Measurements from ENCODE around the gene ATP1A1.
A peak's percentile ranks its signal among the peaks of the same experiment; 100 is the strongest.

The ATP1A1 gene

DNA sequence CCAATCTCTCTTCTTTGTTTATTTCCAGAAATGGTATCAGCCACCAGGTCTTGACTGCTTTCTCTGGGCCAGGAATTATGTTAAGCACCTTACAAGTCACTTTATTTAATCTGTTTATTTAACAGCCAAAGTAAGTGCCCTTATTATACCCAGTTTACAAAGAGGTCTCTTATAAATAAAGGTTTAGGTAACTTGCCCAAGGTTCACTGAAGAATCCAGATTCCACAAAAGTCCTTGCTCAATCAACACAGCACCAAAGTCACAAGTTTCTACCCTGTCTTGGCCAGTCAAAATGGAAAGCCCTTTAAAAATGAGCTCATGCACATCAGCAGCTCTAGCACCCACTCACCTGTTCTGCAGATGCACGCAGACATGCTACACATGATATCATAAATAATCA, 28.0 kb upstream of the ATP1A1 start:
- DNase-seq (ENCODE audit: low spot score), result no peak

DNA sequence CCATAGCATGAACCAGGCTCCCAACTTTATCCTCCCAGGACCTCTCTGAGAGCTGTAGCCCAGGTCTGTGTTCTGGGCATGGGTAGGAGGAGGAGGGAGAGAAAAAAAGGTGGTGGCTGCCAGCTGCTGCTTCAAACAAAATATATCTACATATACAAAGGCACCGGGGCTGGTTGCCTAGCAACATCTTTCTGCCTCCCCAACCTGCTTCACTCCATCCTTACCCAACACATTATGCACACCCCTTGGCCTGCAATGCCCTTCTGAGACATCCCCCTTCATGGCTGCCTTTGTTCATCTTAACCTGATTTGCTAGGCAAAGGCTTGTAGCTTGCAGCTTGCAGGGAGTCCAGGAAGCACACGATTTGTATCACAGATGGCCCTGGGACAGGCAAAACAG, 27.2 kb upstream of the ATP1A1 start:
- peak; percentile 76 for DNase-seq (ENCODE audit: low spot score)

DNA sequence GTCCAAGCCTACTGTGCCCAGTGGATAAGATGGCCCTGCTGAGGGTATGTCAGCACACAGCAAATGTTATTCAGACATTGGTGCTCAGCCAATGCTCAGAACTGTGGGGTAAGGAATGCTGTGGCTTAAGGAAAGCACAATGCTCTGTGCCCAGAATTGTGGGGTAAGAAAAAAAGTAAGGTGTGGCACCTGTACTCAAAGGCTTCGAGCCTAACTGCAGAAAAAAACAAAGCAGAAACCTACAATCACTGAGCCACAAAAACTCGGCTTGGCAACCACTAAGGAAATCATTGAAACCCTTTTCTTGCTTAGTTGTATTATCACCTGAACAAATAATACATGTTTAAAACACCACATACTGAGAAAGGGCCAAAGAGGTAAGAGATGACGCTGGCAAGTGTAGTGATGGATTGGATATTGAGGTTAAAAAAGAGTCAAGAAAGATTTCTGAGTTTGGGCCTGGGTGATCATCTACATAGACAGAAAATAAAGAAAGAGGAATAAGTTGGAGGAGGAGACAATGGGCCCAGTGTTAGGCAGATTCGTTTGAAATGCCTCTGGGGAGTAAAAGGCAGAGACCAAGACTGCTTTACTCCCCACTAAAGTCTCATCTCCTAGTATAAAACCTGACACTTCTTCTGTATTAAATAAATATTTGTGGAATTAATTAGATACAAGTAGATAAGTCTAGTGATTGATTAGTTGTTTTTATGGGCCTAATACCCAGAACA, 25.9 kb upstream of the ATP1A1 start:
- peak; percentile 42 for DNase-seq (ENCODE audit: low spot score)

DNA sequence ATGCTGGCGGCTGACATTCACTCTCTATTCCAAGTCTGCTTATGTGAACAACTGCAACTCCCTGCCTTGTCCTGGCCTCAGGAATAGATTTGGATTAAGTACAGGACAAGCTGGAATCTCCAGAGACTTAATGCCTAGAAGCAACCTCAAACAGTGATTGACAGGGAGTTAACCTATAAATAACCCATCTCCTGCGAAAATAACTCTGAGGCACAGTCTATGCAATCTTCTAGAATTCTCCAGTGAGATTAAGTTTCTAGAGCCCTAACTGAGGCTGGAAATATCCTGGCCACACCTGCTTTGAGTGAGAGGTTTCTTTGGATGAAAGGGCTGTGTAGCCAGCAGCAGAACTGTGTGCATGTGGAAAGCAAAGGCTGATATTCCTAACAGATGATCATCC, 25.3 kb upstream of the ATP1A1 start:
- no peak for DNase-seq (ENCODE audit: low spot score)

GRCh38 chr1:116350097-116350645, 22.9 kb upstream of the ATP1A1 start:
- DNase-seq (ENCODE audit: low spot score), result no peak

GRCh38 chr1:116351914-116352313, 21.1 kb upstream of the ATP1A1 start:
- DNase-seq (ENCODE audit: low spot score), result no peak

GRCh38 chr1:116352349-116352813, 20.7 kb upstream of the ATP1A1 start:
- DNase-seq (ENCODE audit: low spot score), result no peak

DNA sequence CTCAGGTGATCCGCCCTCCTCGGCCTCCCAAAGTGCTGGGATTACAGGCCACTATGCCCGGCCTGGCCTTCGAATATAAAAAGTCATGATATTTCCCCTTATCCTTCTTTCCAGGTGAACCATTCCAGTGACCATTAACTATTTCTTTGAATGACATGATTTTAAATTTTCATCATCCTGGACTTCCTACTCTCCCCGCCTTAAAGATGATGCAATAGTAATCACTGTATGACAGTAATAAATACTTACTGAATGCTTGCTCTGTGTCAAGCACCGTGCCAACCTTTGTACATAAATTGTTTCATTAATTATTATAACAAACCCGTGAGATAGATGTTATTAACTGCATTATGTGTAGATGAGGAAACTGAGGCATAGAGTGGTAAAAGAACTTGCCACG, 19.9 kb upstream of the ATP1A1 start:
- no peak for DNase-seq (ENCODE audit: low spot score)

DNA sequence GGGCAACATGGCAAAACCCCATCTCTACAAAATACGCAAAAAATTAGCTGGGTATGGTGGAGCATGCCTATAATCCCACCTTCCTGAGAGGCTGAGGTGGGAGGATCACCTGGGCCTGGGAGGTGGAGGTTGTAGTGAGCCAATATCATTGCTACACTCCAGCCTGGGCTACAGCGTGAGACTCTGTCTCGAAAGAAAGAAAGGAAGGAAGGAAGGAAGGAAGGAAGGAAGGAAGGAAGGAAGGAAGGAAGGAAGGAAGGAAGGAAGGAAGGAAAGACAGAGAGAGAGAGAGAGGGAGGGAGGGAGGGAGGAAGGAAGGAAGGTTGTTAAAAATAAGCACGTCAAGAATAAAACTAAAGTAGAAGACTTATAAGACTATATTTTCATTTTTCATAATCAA, 17.0 kb upstream of the ATP1A1 start:
- DNase-seq (ENCODE audit: low spot score), result no peak

DNA sequence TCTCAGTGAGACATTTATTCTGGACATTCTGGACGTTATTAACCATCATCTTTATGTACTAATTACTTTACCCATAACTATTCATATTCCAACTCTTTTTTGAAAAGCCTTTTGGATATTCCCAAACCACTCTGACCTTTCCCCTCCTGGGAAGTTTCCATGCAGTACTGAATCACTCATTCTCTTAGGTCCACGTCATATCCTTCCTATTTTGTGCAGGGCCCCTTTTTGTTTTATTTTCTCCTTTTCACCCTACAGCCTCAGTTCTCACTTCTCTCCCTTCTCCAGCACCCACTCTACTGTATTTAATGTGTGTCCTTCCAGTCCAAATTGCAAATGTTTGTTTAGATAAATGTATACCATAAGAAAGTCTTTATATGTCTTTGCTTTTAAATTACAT, 16.4 kb upstream of the ATP1A1 start:
- no peak for DNase-seq (ENCODE audit: low spot score)

- DNase-seq (ENCODE audit: low spot score), result no peak
Measured at GRCh38 chr1:116357487-116357886, 15.6 kb upstream of the ATP1A1 start.

GRCh38 chr1:116359060-116359830, 13.8 kb upstream of the ATP1A1 start:
- no peak for DNase-seq (ENCODE audit: low spot score)

- no peak for DNase-seq (ENCODE audit: low spot score)
Measured at GRCh38 chr1:116359871-116360270, 13.2 kb upstream of the ATP1A1 start.

DNA sequence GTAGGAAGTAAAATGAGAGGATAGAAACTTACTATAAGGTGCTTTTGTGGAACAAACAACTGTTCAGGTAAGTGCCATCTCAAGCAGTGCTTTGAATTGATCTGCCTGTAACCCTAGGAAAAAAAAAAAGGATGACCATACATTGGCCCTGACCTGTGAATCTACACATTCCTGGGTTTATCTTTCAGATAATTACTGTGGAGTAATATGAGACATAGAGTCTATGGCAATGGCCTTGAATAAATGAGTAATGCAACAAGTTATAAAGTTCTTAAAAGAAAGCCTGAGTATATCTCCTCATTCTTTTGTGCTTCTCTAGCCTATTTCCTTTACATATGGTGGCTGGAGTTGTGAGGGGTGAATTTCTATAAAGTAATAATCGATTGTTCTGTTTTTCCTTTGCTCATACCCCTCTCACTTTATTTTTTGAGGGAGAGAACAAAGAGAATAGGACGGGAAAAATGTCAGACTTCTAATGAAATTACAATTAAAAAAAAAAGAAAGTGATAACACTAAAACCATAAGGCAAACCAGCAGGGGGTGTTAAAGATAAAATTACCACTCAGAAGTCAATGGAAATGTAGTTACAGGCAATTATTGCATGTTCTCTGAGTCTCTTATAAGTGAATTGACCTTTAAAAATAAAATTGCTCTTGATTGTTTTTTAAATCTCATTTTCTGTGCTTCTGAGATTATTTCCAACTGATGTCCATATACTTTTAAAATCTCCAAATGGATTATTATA, 12.4 kb upstream of the ATP1A1 start:
- DNase-seq (ENCODE audit: low spot score), result peak; percentile 41

DNA sequence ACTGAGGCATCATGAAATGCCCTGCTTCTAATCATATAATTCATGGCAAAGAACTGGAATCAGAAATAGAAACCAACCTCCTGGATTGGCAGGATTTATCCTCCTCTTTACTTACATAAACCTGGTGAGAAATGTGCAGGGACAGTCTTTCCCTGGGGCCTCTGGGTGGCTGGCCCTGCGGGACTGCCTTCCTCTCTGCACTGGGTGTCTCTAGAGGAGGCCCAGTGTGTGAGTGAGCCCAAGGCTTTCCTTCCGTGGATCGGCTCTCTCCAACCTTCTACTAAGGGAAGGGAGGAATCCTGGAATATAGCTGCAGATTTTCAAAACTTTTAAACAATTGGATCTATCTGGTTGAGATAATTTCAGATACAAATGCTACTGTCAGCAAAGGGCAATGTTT, 11.4 kb upstream of the ATP1A1 start:
- no peak for DNase-seq (ENCODE audit: low spot score)

DNA sequence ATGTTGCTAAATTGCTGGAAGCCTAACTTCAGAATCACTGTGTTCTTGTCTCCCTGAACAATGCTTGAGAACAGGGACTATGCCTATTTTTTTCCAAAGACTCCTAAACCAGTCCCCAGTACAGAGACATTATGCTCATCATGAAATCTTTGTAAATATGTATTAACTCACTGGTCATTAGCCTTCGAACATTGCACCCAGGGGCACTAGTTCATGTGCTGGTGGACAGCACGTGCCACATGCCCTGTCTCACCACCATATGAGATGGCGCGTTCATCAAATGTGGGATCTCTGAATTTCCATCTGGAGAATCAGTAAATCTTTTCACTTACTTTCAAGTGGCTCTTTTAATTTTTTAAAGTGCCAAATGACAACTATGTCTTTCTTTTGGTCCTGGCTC, 11.0 kb upstream of the ATP1A1 start:
- DNase-seq (ENCODE audit: low spot score), result no peak

- no peak for DNase-seq (ENCODE audit: low spot score)
Measured at GRCh38 chr1:116365353-116365780, 7.7 kb upstream of the ATP1A1 start.

DNA sequence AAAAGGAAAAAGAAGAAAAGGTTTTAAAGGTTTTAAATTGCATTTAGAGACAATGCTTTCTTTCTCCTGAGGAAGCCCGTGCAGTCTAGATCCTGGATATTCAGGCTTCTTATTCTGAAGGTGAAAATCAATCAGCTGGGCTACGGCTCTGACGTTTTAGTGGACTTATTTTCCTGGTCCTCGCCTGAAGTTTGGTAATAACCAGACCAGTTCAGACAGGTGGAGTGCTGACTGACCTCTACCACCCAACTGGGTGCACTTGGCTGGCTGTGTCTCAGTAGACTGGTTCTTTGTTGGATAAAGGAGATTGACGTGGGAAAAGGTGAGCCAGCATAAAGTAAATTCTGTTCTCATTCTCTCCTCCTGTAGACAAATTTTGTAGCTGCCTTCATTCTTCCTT, 7.2 kb upstream of the ATP1A1 start:
- DNase-seq (ENCODE audit: low spot score), result no peak

DNA sequence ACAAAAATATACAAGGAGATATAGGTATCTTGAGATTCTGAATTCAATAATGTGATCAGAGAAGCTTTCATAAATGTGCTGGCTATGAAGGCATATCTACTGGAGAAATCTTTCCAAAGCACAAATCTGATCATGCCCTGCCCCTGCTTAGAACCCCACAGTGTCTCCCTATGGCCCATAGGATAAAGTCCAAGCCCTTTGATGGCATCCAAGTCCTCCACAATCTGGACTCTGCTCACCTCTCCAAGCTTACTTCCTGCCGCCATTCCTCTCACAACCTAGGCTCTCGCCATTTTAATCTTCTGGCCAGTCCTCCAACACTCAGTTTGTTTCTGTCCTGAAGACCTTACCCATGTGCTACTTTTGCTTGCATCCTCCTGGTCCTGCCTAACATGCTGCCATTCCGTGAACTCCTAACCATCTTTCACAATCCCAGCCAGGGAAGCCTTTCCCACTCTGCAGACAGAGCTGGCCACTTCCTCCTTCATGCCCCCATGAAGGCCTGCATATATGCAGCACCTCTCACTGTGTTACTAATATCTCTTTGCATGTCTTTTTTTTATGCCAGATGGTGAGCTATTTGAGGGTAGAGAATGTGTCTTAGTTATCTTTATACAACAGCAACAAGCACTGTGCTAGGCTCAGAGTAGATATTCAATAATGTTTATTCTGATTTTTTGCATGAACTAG, 5.6 kb upstream of the ATP1A1 start:
- no peak for DNase-seq (ENCODE audit: low spot score)

GRCh38 chr1:116368241-116368640, 4.8 kb upstream of the ATP1A1 start:
- DNase-seq (ENCODE audit: low spot score), result no peak

DNA sequence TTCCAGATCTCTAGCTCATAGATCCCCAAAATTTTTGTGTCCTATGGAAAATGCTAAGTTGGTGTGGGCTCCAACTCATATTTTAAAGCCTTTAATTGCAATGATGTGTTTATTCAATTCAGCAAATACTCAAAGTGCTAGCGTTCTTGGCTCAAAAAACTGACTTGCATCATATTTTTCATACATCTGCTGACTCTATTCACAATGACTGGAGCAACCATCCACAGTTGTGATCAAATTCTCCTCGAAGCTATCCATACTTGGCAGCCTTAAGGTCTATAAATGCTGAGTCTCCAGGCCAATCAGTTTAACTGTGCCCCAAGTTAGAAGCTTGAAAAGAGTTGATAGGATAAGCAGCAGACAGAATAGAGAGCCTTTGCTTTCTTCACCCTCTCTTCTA, 2.9 kb upstream of the ATP1A1 start:
- DNase-seq (ENCODE audit: low spot score), result no peak

GRCh38 chr1:116371752-116372151, 1.3 kb upstream of the ATP1A1 start:
- no peak for DNase-seq (ENCODE audit: low spot score)

All from CD4-positive, alpha-beta T cell treated with Interleukin-6 at 100 ng/mL for 8 hours (primary cell).